ENCODE data around the gene AHCYL2.

GRCh38 chr7:129437190-129437589, 212.4 kb downstream of the AHCYL2 start:
- TF ChIP-seq CTCF (conservative IDR thresholded peaks at IDR 0.05; ENCODE audit: low read depth in 2 of 2) (no peak), REST (IDR thresholded peaks at IDR 0.05; ENCODE audit: unreplicated experiment) (no peak), POLR2AphosphoS5 (IDR thresholded peaks at IDR 0.05; ENCODE audit: low read depth) (no peak), ETS1 (IDR thresholded peaks at IDR 0.05) (no peak), CREB1 (CRISPR knock-in tag; IDR thresholded peaks at IDR 0.05; ENCODE audit: low read depth) (no peak), JUNB (IDR thresholded peaks at IDR 0.05; ENCODE audit: unreplicated experiment) (no peak), EZH2 (IDR thresholded peaks at IDR 0.05; ENCODE audit: low read depth, unreplicated experiment) (no peak), NANOG (IDR thresholded peaks at IDR 0.05; ENCODE audit: borderline replicate concordance) (no peak)

Measured in GM23338 (cell line).